ENCODE data around the gene C16orf96. TPM values are rescaled to one million over a fixed set of nuclear protein-coding genes. Genes with fewer than 3 reads are reported as not detected.
"Not testable (repeated sequence)": the region's sequence is repeated elsewhere in the genome, so short reads cannot be mapped to it uniquely, and the experiment has no call there.

The C16orf96 gene
- total and polyA plus RNA-seq, 4 donors = 0.06 to 0.25 (median 0.08) TPM

DNA sequence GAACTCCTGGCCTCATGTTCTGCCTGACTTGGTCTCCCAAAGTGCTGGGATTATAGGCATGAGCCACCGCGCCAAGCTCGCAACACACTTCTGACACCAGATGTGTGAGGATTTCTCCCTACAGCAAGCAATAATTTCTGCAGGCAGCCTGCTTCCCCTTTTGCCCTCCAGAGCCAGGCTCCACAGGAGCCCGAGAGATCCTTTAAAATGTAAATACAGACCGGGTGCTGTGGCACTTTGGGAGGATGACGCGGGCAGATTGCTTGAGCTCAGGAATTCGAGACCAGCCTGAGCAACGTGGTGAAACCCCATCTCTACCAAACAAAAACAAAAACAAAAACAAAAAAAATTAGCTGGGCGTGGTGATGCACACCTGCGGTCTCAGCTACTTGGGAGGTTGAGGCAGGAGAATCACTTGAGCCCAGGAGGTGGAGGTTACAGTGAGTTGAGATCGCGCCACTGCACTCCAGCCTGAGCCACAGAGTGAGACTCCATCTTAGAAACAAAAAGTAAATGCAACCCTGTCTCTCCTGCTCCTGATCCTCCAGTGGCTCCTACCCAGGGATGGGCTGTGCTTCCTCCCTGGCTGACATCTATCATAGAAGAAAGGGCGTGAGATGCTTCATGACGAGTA, 14.7 kb downstream of the C16orf96 start:
- H3K27ac ChIP-seq (ENCODE audit: low read depth in 1 of 2, low read length in 2 of 2) = no peak overlapping the region
- no peak overlapping the region for H3K4me3 ChIP-seq (ENCODE audit: low read depth in 1 of 3, low read length in 3 of 3)
- WGBS = 88% methylated on average over 15 of the region's 15 CpGs
- no peak overlapping the region for H3K9ac ChIP-seq (ENCODE audit: low read depth in 1 of 2, low read length in 2 of 2)
- no peaks in the 10 kb centered on the region for H3K9me3 ChIP-seq (ENCODE audit: control insufficient read depth in 4 of 4, low read length in 3 of 4)
- no peaks in the 10 kb centered on the region for H3K4me1 ChIP-seq (ENCODE audit: control insufficient read depth in 4 of 4, insufficient read depth in 4 of 4, low read length in 3 of 4)
- no peak for DNase-seq (ENCODE audit: low spot score)
- no peaks in the 10 kb centered on the region for H3K27me3 ChIP-seq (ENCODE audit: control insufficient read depth in 4 of 4, insufficient read depth in 4 of 4, low read length in 3 of 4)
- H3K36me3 ChIP-seq (ENCODE audit: control insufficient read depth in 4 of 4, insufficient read depth in 3 of 4, low read depth in 1 of 4, low read length in 3 of 4) = no peaks in the 10 kb centered on the region
- no peak for TF ChIP-seq TAF1 (conservative IDR thresholded peaks at IDR 0.05)
- TF ChIP-seq RAD21 (IDR thresholded peaks at IDR 0.05) = no peak
- TF ChIP-seq RXRA (IDR thresholded peaks at IDR 0.05) = no peak
- TF ChIP-seq, protein P1, sequence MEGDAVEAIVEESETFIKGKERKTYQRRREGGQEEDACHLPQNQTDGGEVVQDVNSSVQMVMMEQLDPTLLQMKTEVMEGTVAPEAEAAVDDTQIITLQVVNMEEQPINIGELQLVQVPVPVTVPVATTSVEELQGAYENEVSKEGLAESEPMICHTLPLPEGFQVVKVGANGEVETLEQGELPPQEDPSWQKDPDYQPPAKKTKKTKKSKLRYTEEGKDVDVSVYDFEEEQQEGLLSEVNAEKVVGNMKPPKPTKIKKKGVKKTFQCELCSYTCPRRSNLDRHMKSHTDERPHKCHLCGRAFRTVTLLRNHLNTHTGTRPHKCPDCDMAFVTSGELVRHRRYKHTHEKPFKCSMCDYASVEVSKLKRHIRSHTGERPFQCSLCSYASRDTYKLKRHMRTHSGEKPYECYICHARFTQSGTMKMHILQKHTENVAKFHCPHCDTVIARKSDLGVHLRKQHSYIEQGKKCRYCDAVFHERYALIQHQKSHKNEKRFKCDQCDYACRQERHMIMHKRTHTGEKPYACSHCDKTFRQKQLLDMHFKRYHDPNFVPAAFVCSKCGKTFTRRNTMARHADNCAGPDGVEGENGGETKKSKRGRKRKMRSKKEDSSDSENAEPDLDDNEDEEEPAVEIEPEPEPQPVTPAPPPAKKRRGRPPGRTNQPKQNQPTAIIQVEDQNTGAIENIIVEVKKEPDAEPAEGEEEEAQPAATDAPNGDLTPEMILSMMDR (IDR thresholded peaks at IDR 0.05; ENCODE audit: low read depth, low read length, missing input control) = no peak
- TF ChIP-seq NR2F2 (IDR thresholded peaks at IDR 0.05) = no peak
- TF ChIP-seq HNF4A (conservative IDR thresholded peaks at IDR 0.05) = no peak
- TF ChIP-seq, protein P2, sequence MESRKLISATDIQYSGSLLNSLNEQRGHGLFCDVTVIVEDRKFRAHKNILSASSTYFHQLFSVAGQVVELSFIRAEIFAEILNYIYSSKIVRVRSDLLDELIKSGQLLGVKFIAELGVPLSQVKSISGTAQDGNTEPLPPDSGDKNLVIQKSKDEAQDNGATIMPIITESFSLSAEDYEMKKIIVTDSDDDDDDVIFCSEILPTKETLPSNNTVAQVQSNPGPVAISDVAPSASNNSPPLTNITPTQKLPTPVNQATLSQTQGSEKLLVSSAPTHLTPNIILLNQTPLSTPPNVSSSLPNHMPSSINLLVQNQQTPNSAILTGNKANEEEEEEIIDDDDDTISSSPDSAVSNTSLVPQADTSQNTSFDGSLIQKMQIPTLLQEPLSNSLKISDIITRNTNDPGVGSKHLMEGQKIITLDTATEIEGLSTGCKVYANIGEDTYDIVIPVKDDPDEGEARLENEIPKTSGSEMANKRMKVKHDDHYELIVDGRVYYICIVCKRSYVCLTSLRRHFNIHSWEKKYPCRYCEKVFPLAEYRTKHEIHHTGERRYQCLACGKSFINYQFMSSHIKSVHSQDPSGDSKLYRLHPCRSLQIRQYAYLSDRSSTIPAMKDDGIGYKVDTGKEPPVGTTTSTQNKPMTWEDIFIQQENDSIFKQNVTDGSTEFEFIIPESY (IDR thresholded peaks at IDR 0.05) = no peak
- TF ChIP-seq SP1 (IDR thresholded peaks at IDR 0.05) = no peak
- TF ChIP-seq, protein P3, sequence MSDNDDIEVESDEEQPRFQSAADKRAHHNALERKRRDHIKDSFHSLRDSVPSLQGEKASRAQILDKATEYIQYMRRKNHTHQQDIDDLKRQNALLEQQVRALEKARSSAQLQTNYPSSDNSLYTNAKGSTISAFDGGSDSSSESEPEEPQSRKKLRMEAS (IDR thresholded peaks at IDR 0.05) = no peak
- TF ChIP-seq, protein P4, sequence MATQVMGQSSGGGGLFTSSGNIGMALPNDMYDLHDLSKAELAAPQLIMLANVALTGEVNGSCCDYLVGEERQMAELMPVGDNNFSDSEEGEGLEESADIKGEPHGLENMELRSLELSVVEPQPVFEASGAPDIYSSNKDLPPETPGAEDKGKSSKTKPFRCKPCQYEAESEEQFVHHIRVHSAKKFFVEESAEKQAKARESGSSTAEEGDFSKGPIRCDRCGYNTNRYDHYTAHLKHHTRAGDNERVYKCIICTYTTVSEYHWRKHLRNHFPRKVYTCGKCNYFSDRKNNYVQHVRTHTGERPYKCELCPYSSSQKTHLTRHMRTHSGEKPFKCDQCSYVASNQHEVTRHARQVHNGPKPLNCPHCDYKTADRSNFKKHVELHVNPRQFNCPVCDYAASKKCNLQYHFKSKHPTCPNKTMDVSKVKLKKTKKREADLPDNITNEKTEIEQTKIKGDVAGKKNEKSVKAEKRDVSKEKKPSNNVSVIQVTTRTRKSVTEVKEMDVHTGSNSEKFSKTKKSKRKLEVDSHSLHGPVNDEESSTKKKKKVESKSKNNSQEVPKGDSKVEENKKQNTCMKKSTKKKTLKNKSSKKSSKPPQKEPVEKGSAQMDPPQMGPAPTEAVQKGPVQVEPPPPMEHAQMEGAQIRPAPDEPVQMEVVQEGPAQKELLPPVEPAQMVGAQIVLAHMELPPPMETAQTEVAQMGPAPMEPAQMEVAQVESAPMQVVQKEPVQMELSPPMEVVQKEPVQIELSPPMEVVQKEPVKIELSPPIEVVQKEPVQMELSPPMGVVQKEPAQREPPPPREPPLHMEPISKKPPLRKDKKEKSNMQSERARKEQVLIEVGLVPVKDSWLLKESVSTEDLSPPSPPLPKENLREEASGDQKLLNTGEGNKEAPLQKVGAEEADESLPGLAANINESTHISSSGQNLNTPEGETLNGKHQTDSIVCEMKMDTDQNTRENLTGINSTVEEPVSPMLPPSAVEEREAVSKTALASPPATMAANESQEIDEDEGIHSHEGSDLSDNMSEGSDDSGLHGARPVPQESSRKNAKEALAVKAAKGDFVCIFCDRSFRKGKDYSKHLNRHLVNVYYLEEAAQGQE (IDR thresholded peaks at IDR 0.05) = no peak

DNA sequence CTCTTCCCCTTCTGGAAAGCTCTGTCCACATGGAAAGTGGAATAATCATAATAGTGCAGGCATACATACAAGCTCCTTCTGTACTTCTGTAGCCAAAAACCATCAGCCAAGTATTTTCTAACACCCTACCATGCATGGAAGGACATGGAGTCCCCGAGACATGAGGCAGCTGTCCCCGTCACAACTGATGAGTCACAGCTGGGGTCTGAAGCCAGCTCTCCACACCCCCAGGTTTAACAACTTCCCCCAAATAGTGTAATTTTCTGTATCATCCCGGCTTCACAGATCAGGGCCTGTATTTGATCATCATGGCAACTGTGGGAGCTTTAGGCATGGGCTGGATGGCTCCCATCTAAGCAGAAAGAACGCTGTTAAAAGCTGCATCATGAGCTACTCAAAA, 16.6 kb downstream of the C16orf96 start:
- TF ChIP-seq RAD21 (IDR thresholded peaks at IDR 0.05) = no peak
- TF ChIP-seq GABPA (IDR thresholded peaks at IDR 0.05 in 1 of 2, conservative IDR thresholded peaks at IDR 0.05 in 1 of 2) = no peak
- TF ChIP-seq, protein P5, sequence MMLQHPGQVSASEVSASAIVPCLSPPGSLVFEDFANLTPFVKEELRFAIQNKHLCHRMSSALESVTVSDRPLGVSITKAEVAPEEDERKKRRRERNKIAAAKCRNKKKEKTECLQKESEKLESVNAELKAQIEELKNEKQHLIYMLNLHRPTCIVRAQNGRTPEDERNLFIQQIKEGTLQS (IDR thresholded peaks at IDR 0.05) = no peak
- Histone ChIP-seq H3K27me3 (ENCODE audit: control insufficient read depth in 4 of 4, insufficient read depth in 4 of 4, low read length in 3 of 4) (no peaks in the 10 kb centered on the region), H3K4me1 (ENCODE audit: control insufficient read depth in 4 of 4, insufficient read depth in 4 of 4, low read length in 3 of 4) (no peaks in the 10 kb centered on the region), H3K27ac (ENCODE audit: low read depth in 1 of 2, low read length in 2 of 2) (no peak overlapping the region), H3K36me3 (ENCODE audit: control insufficient read depth in 4 of 4, insufficient read depth in 3 of 4, low read depth in 1 of 4, low read length in 3 of 4) (no peaks in the 10 kb centered on the region), H3K4me3 (ENCODE audit: low read depth in 1 of 3, low read length in 3 of 3) (no peak overlapping the region), H3K9ac (ENCODE audit: low read depth in 1 of 2, low read length in 2 of 2) (no peak overlapping the region), H3K9me3 (ENCODE audit: control insufficient read depth in 4 of 4, low read length in 3 of 4) (no peaks in the 10 kb centered on the region)
- no peak for DNase-seq (ENCODE audit: low spot score)
- WGBS = 65% methylated on average over 4 of the region's 4 CpGs

DNA sequence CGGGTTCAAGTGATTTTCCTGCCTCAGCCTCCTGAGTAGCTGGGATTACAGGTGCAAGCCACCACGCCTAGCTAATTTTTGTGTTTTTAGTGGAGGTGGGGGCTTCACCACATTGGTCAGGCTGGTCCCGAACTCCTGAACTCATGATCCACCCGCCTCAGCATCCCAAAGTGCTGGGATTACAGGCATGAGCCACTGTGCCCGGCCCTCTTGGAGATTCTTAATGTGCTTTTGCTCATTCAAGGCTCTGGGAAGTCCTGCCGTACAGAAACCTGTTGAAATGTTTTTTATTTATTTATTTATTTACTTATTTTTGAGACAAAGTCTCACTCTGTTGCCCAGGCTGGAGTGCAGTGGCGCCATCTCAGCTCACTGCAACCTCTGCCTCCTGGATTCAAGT, 17.8 kb downstream of the C16orf96 start:
- H3K27me3 ChIP-seq (ENCODE audit: control insufficient read depth in 4 of 4, insufficient read depth in 4 of 4, low read length in 3 of 4); H3K27ac ChIP-seq (ENCODE audit: low read depth in 1 of 2, low read length in 2 of 2); H3K9ac ChIP-seq (ENCODE audit: low read depth in 1 of 2, low read length in 2 of 2); H3K9me3 ChIP-seq (ENCODE audit: control insufficient read depth in 4 of 4, low read length in 3 of 4); H3K36me3 ChIP-seq (ENCODE audit: control insufficient read depth in 4 of 4, insufficient read depth in 3 of 4, low read depth in 1 of 4, low read length in 3 of 4); H3K4me3 ChIP-seq (ENCODE audit: low read depth in 1 of 3, low read length in 3 of 3); DNase-seq (ENCODE audit: low spot score); H3K4me1 ChIP-seq (ENCODE audit: control insufficient read depth in 4 of 4, insufficient read depth in 4 of 4, low read length in 3 of 4): not testable (repeated sequence)
- 82% methylated on average over 7 of the region's 7 CpGs for WGBS

All from liver (tissue), 9 donors.